ENCODE data around the gene ABTB1. TPM values are rescaled to one million over a fixed set of nuclear protein-coding genes. Genes with fewer than 3 reads are reported as not detected.

The ABTB1 gene
- total and polyA plus RNA-seq, 4 donors, result 9.7 to 14.1 (median 10.9) TPM

- TF ChIP-seq, protein P1, sequence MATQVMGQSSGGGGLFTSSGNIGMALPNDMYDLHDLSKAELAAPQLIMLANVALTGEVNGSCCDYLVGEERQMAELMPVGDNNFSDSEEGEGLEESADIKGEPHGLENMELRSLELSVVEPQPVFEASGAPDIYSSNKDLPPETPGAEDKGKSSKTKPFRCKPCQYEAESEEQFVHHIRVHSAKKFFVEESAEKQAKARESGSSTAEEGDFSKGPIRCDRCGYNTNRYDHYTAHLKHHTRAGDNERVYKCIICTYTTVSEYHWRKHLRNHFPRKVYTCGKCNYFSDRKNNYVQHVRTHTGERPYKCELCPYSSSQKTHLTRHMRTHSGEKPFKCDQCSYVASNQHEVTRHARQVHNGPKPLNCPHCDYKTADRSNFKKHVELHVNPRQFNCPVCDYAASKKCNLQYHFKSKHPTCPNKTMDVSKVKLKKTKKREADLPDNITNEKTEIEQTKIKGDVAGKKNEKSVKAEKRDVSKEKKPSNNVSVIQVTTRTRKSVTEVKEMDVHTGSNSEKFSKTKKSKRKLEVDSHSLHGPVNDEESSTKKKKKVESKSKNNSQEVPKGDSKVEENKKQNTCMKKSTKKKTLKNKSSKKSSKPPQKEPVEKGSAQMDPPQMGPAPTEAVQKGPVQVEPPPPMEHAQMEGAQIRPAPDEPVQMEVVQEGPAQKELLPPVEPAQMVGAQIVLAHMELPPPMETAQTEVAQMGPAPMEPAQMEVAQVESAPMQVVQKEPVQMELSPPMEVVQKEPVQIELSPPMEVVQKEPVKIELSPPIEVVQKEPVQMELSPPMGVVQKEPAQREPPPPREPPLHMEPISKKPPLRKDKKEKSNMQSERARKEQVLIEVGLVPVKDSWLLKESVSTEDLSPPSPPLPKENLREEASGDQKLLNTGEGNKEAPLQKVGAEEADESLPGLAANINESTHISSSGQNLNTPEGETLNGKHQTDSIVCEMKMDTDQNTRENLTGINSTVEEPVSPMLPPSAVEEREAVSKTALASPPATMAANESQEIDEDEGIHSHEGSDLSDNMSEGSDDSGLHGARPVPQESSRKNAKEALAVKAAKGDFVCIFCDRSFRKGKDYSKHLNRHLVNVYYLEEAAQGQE (IDR thresholded peaks at IDR 0.05), result no peak
- TF ChIP-seq GABPA (IDR thresholded peaks at IDR 0.05 in 1 of 2, conservative IDR thresholded peaks at IDR 0.05 in 1 of 2) (no peak), SP1 (IDR thresholded peaks at IDR 0.05) (peak; percentile 37), RAD21 (IDR thresholded peaks at IDR 0.05) (peak; percentile 17 to 43), HNF4G (IDR thresholded peaks at IDR 0.05) (no peak), FOXA1 (IDR thresholded peaks at IDR 0.05) (peak; percentile 96)
These were observed 24.9 kb downstream of the ABTB1 start (continued) for GRCh38 chr3:127697551-127698240.

DNA sequence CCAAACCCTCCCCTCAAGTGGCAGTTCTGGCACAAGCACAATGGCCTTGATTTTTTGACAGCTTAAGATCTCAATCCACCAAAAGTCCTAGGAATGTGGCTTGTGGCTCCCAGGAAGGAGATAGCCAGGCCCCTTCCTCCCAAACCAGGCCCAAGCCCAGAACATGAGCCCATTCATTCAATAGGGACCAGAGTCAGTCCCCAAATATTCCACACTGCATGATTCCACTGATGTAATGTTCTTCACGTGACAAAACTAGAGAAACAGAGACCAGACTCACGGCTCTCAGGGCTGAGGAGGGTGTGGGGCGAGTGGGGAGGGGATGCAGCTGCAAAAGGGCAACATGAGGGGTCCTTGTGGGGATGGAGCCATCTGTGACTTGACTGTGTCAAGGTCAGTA, 25.5 kb downstream of the ABTB1 start:
- 85% methylated on average over 3 of the region's 3 CpGs for WGBS
- peak overlapping the region; percentile 80 to 87 for H3K27ac ChIP-seq (ENCODE audit: low read depth in 1 of 2, low read length in 2 of 2)
- DNase-seq (ENCODE audit: low spot score), result no peak
- peaks cover 11 to 59% (median 50%) of the 10 kb centered on the region in 4 donors for H3K4me1 ChIP-seq (ENCODE audit: control insufficient read depth in 4 of 4, insufficient read depth in 4 of 4, low read length in 3 of 4)
- no peaks in the 10 kb centered on the region for H3K9me3 ChIP-seq (ENCODE audit: control insufficient read depth in 4 of 4, low read length in 3 of 4)
- no peak overlapping the region for H3K9ac ChIP-seq (ENCODE audit: low read depth in 1 of 2, low read length in 2 of 2)
- no peaks in the 10 kb centered on the region for H3K27me3 ChIP-seq (ENCODE audit: control insufficient read depth in 4 of 4, insufficient read depth in 4 of 4, low read length in 3 of 4)
- TF ChIP-seq HNF4A (conservative IDR thresholded peaks at IDR 0.05) (no peak), GABPA (IDR thresholded peaks at IDR 0.05 in 1 of 2, conservative IDR thresholded peaks at IDR 0.05 in 1 of 2) (no peak), RXRA (IDR thresholded peaks at IDR 0.05) (no peak), CTCF (IDR thresholded peaks at IDR 0.05; ENCODE audit: low read depth, low read length, missing input control) (no peak)
- TF ChIP-seq, protein P1 (IDR thresholded peaks at IDR 0.05), result no peak
- H3K36me3 ChIP-seq (ENCODE audit: control insufficient read depth in 4 of 4, insufficient read depth in 3 of 4, low read depth in 1 of 4, low read length in 3 of 4), result peaks cover 0 to 5% (median 3%) of the 10 kb centered on the region in 4 donors
- no peak overlapping the region for H3K4me3 ChIP-seq (ENCODE audit: low read depth in 1 of 3, low read length in 3 of 3)

All from liver (tissue), 9 donors.